Measurements from ENCODE around the gene SLC6A5.

- TF ChIP-seq EZH2 (IDR thresholded peaks at IDR 0.05; ENCODE audit: borderline replicate concordance, low read depth, low read length, severe bottlenecking), result no peak
- no peak for TF ChIP-seq CTCF (IDR thresholded peaks at IDR 0.05; ENCODE audit: extremely low read depth in 1 of 2, insufficient read depth in 1 of 2, low read depth in 1 of 2, low read length in 2 of 2)
- TF ChIP-seq POLR2A (IDR thresholded peaks at IDR 0.05; ENCODE audit: low read depth, low read length), result no peak
- TF ChIP-seq POLR2AphosphoS5 (IDR thresholded peaks at IDR 0.05; ENCODE audit: insufficient read depth, low read depth, low read length), result no peak
- TF ChIP-seq MAX (IDR thresholded peaks at IDR 0.05; ENCODE audit: insufficient read depth, insufficient read length), result no peak
- TF ChIP-seq MYC (IDR thresholded peaks at IDR 0.05; ENCODE audit: low read depth, low read length), result no peak
Measured at GRCh38 chr11:20652150-20652806, 52.9 kb downstream of the SLC6A5 start.

Measured in endothelial cell of umbilical vein (primary cell).